Spleen (tissue), 7 donors: ENCODE results near the gene SH3BP4.

ENCODE experiments used
- CTCF ChIP-seq, 11 experiments: fragments of 200-600 bp in 7 of 11; fragments of 450-650 bp in 4 of 11; sonication (generic) in 4 of 11; IDR thresholded peaks in 8 of 11; conservative IDR thresholded peaks in 3 of 11; 1 replicate in 7 of 11; 2 replicates in 4 of 11; pipeline versions ENCODE4 v1.4.0 to v1.8.0; 2016 to 2021; ENCODE audit warnings: antibody characterized with exemption in 11 of 11, inconsistent platforms in 4 of 11, mild to moderate bottlenecking in 1 of 11
- POLR2A ChIP-seq, 3 donors: fragments of 450-650 bp; IDR thresholded peaks; one replicate each; pipeline ENCODE4 v1.5.1; 2017; ENCODE audit warnings: antibody characterized with exemption in 3 of 3, mild to moderate bottlenecking in 1 of 3
- POLR2AphosphoS5 ChIP-seq, 3 donors: sonication (generic); formaldehyde crosslinking; IDR thresholded peaks; one replicate each; pipeline ENCODE4 v1.5.1; 2017; ENCODE audit warnings: antibody characterized with exemption in 3 of 3
- donor health status: DM: no; HTN: no; CAD: no; lungs with moderate emphysema.
- donor health status: DM: no; HTN: no; CAD: no.
- donor health status: DM: no; HTN: no; CAD: no.

DNA sequence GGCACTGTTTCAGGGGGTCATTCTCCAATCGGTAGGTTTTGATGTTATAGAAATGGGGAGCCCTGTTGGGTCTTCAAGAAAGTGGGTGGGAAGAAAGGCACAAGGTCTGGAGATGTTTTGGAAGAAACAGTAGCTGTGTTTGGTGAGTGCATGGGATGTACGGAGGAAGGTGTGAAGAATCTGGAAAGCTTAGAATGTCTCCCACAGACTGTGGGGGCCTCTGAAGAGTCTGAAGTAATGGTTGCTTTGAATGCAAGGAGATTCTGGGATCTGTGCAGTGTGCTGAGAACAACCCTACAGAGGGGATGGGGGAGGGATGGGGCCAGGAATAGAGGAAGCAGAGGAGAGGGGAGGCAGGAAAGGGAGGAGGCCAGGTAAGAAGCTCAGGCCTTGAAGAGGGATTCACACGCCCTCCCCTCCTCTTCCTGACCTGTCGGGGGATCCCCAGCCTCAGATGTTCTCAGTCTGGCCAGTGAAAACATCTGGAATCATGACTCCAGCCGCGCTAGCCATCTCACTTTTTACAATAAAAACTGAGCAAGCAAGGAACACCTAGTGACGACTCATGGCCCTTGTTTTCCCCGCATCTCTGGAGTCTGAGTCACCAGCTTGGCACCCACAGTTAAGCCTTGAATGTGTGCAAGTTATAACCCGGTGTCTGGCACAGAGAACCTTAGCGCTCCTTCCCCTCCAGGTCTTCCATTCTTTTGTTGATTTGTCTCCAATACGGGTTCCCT lies 74.2 kb downstream of the SH3BP4 start:
- TF ChIP-seq POLR2AphosphoS5 (IDR thresholded peaks at IDR 0.05) (no peak), CTCF (IDR thresholded peaks at IDR 0.05 in 8 of 11, conservative IDR thresholded peaks at IDR 0.05 in 3 of 11) (no peak), POLR2A (IDR thresholded peaks at IDR 0.05) (no peak)
